ENCODE measurements around the gene UNC50.

UNC50 gene

DNA sequence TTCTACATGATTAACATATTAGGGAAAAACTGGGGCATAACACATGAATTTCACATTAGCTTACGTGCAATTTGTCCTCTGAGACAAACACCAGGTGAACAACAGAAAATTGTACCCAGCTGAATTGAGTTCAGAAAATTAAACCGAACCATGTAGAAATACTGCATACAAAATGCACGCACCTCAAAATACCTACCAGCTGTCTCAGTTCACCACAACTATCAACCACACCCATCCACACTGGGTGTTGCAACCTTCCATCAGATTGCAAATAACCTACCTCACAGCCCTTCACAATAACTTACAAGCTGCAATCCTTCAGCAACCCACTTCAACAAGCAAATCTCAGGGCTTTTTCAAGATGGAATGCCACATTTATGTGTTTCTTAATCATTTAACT, 55.9 kb downstream of the UNC50 start:
- peak; percentile 25 for DNase-seq (ENCODE audit: low read depth, low spot score)

DNA sequence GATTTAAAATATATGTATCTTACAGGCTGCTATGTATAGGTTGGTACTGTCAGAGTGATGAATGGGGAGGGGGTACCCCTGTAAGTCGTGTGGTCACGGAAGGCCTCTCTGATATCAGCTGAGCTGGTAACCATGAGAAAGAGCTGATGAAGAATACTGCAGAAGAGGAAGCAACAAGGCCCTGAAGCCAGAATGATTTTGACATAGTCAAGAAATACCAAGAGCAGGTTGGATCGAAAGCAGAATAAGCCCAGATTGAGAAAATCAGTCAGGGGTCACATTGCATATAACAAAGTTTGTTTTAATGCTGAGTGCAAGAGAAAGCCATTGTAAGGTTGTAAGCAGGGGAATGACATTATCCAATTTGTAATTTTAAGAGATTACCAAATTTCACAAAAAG, 57.3 kb downstream of the UNC50 start:
- no peak for DNase-seq (ENCODE audit: low read depth, low spot score)
